C4-2B (cell line): ENCODE measurements around the gene PALB2.

ENCODE experiments used
- H3K27ac ChIP-seq: fragments of 450-650 bp; 2 replicates; pipeline ENCODE4 v1.5.1; 2017
- ZFX ChIP-seq: fragments of 450-650 bp; IDR thresholded peaks from 2 replicates; pipeline ENCODE4 v1.6.1; 2017
- TF ChIP-seq, protein P1 (sequence below): fragments of 450-650 bp; conservative IDR thresholded peaks from 2 replicates; pipeline ENCODE4 v1.5.1; 2017; ENCODE audit warnings: mild to moderate bottlenecking

PALB2 gene

DNA sequence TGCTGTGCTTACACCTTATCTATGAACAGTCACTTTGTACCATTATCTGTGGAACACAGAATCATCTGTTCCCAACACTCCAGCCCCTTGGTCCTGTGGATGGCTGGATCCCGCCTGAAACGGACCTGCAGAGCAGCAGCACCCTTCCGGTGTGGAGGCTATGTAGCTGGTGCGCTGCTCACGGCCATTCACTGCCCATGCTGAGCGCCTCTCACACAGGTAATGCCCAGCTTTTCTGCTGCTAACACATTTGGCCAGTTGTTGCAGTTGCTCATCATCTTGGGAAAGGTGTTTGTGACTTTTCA is 26.2 kb upstream of the PALB2 start:
- TF ChIP-seq, protein P1, sequence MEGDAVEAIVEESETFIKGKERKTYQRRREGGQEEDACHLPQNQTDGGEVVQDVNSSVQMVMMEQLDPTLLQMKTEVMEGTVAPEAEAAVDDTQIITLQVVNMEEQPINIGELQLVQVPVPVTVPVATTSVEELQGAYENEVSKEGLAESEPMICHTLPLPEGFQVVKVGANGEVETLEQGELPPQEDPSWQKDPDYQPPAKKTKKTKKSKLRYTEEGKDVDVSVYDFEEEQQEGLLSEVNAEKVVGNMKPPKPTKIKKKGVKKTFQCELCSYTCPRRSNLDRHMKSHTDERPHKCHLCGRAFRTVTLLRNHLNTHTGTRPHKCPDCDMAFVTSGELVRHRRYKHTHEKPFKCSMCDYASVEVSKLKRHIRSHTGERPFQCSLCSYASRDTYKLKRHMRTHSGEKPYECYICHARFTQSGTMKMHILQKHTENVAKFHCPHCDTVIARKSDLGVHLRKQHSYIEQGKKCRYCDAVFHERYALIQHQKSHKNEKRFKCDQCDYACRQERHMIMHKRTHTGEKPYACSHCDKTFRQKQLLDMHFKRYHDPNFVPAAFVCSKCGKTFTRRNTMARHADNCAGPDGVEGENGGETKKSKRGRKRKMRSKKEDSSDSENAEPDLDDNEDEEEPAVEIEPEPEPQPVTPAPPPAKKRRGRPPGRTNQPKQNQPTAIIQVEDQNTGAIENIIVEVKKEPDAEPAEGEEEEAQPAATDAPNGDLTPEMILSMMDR, result no peak
- no peak for TF ChIP-seq ZFX
- H3K27ac ChIP-seq, result no peak overlapping the region

DNA sequence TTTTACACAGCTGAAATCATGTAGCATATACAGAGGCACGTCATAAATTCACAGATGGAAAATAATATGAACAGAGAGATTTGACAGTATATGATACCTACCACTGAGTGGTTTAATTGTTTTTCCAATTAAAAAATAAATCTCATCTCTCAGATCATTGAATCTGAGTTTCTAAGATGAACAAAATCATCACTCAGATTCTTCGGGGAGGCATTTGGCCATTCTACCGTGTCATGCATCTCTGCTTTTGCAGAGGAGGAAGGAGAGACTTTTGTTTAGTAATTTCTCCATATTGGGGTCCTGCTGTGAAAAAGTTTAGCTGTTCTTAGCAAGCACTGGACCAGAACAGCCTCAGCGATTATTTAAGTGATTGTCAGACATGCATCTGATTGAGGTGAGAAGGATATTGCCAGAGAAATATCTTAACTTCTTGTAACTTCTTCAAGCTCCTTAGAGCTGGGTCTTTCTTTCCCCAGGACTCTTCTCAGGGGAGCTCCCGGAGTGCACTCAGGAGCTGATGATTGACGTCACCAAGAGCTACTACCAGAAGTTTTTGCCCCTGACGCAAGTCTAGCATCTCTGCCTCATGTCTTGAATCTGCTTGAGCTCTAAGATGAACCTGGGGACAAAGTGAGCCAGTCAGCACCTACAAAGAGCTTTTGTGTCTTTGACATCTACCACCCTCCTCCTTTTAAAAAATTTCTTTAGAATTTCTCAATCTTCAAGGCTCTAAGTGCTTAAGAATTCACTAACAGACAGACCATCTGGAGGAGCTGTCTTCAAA is 25.7 kb upstream of the PALB2 start:
- TF ChIP-seq ZFX, result no peak
- TF ChIP-seq, protein P1, result no peak
- no peak overlapping the region for H3K27ac ChIP-seq

GRCh38 chr16:23663918-23664317 is 22.8 kb upstream of the PALB2 start:
- no peak overlapping the region for H3K27ac ChIP-seq
- TF ChIP-seq, protein P1, result no peak
- TF ChIP-seq ZFX, result no peak

- H3K27ac ChIP-seq, result no peak overlapping the region
Observed at GRCh38 chr16:23651943-23652468, 10.9 kb upstream of the PALB2 start.

GRCh38 chr16:23650674-23651416 is 9.7 kb upstream of the PALB2 start:
- TF ChIP-seq ZFX, result no peak
- TF ChIP-seq, protein P1, result no peak
- H3K27ac ChIP-seq, result no peak overlapping the region

More at GRCh38 chr16:23651943-23652468, 10.9 kb upstream of the PALB2 start:
- TF ChIP-seq, protein P1, result no peak
- no peak for TF ChIP-seq ZFX

GRCh38 chr16:23642246-23642774 is 1.2 kb upstream of the PALB2 start:
- TF ChIP-seq ZFX, result no peak
- TF ChIP-seq, protein P1, result no peak
- peak overlapping the region; percentile 86 for H3K27ac ChIP-seq

DNA sequence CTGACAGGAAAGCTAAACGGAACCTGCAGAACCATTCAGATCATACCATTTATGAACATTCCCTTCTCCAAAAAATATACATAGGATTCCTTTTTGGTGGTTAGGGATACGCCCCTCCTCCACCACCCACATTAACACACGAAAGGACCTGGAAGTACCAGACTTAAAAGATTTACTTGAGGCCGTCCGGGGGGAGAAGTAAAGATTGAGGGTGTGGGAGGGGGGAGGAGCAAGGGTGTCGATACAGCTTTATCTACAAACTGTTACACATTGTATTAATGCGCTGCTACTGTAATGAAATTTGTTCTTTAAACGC is 537 bp downstream of the PALB2 start:
- H3K27ac ChIP-seq, result peak overlapping the region; percentile 86
- TF ChIP-seq, protein P1, result no peak
- TF ChIP-seq ZFX, result no peak
